HG02610 (cell line): ENCODE data around the gene CHD5.
A peak's percentile ranks its signal among the peaks of the same experiment; 100 is the strongest.

ENCODE experiments used
- ATAC-seq: cut with Tn5 transposase; IDR thresholded peaks from one replicate; pipeline ENCODE4 v1.9.1; 2021; ENCODE audit warnings: mild to moderate bottlenecking, moderate library complexity; ENCODE audit not compliant: unreplicated experiment

Gene CHD5

GRCh38 chr1:6202256-6202655 is 22.1 kb upstream of the CHD5 start:
- ATAC-seq: no peak

DNA sequence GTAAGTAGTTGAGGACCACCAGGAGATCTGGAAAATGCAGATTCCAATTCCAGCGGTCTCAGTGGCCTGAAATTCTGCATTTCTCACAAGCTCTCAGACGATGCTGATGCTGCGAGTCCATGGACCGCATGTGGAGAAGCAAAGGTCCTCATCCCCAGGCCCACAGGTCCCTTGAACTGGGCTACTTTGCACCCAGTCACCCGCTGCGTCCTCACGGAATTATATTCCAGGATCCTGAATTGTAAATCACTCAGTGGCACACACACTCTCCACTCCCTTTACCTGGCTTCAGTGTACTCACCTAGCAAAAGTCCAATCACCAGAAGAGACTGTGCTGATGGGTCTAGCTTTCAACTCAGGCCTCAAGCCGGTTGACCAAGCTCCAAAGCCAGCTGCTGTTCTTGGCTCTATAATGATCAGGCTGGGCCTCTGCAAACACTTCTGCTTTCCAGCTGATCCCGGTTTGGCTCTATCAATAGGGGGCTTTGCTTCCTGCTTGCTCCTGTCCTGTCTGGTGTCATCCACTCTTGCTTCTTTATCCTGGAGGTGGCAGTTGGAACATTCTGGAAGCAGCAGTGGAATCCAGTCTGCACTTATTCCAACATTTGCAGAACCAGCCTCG is 20.2 kb upstream of the CHD5 start:
- ATAC-seq: no peak

- peak; percentile 90 for ATAC-seq
These were observed 19.4 kb upstream of the CHD5 start, which contains the start of gene RPL22 for GRCh38 chr1:6199298-6200187. Gene RPL22, minus strand, starts transcription at chr1:6199595. Its CDS starts 22 bp downstream, at chr1:6199573.

- ATAC-seq: peak; percentile 14
These were observed 18.7 kb upstream of the CHD5 start for GRCh38 chr1:6198646-6199297.

DNA sequence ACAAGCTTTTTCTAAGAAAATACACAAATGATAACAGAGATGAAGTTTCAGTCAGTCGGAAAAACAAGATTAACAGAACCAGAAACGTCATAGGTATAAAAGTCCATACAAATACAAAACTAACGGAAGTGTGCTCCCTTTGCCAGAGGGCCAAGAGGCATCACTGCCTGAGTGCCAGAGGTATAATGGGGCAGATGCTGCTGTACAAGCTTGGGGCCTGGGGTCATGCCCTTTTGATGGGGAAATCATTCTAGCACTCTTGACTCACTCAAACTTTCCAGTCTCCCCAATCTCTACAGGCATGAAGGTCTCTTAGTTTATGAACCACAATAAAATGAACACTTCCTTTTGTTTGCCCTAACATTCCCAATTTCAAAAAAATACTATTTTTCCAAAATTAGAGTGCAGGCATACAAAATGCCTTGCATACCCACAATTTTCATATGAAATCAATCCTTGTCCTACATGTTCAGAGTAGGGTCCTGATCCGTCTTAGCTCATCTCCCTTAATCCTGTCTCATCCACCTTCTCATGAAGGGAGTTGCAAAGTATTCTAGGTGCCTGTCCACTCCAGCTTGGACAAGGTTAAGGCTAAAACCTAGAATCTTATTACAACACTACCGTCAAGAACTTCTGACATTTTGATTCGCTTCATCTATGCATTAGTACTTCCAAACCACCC is 17.8 kb upstream of the CHD5 start:
- no peak for ATAC-seq

DNA sequence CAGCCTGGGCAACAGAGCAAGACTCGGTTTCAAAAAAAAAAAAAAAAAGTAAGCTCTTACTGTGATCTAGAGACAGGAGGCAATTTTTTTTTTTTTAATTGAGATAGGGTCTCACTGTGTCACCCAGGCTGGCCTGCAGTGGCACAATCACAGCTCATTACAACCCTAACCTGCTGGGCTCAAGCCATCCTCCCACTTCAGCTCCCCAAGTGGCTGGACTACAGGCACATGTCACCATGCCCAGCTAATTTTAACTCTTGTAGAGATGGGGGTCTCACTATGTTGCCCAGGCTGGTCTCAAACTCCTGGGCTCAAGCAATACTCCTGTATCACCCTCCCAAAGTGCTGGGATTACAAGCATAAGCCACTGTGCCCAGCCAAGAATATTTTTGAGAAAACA is 11.8 kb upstream of the CHD5 start:
- ATAC-seq: no peak

DNA sequence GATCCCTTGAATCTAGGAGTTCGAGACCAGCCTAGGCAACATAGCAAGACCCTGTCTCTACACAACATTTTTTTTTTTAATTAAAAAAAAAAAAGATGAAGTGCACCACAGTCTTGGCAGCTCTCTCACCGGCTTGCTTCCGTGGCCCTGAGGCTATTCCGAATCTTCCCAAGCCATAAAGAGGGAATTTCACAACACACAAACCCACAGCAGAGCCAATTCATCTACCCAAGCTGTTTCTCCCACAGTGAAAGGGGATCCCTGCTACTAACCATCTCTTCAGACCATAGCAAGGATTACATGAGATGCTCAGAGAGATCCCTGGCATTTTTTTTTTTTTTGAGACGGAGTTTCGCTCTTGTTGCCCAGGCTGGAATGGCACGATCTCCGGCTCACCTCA is 8.3 kb upstream of the CHD5 start:
- no peak for ATAC-seq

GRCh38 chr1:6185635-6186382 is 5.7 kb upstream of the CHD5 start:
- ATAC-seq: no peak

GRCh38 chr1:6185151-6185550 is 5.0 kb upstream of the CHD5 start:
- ATAC-seq: no peak

- ATAC-seq: no peak
These were observed 4.1 kb upstream of the CHD5 start for GRCh38 chr1:6184083-6184783.

GRCh38 chr1:6183520-6183989 is 3.4 kb upstream of the CHD5 start:
- no peak for ATAC-seq

DNA sequence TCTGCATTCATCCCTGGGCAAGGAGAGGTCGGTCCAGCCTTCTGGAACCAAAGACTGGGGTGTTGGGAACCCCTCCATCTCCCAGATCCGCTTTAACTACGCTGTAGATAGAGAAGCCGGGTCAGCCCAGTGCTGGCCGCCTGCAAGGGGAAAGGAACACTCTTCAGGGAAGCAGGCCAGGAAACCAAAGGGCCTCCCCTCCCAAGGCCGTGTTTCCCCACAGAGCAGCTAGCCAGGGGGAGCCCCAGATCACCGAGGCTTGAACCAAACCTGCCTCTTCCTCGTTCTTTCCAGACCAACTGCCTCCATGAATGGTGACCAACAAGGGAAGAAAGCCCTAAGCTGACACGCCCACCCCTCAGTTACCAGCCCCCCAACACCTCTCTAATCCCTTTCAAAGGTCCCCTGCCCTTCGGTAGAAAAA is 1.2 kb upstream of the CHD5 start:
- ATAC-seq: no peak

DNA sequence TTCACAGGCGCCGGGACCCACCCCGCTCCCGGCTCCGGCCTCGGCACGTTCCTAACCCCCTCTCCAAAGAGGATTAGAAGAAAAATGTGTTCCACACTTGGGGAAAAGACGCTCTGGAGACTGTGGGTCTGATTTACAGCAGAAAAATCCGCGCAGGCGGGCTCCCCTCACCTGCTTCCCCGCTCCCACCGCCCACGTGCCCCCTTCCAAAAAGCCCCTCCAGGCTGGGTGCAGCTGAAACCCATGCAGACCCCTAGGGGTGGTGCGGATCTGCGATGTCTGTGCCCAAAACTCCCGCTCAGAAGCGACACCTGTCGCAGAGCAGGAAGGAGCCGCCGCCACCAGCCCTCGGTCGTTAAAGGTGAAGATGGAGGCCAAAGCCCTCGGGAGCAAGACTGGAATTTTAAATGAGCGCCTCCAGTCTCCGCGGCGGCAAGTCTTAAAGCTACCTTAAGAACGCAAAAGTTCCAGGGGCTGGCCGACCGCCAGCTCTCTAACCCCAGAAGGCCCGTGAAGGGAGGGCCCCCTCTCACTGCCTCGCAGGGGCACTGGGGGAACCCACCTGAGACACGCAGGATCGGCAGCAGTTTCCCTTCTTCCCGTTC is 688 bp upstream of the CHD5 start:
- no peak for ATAC-seq

- no peak for ATAC-seq
These were observed 451 bp downstream of the CHD5 start for GRCh38 chr1:6179564-6180175.

GRCh38 chr1:6178751-6179563 is 1.2 kb downstream of the CHD5 start:
- ATAC-seq: no peak

DNA sequence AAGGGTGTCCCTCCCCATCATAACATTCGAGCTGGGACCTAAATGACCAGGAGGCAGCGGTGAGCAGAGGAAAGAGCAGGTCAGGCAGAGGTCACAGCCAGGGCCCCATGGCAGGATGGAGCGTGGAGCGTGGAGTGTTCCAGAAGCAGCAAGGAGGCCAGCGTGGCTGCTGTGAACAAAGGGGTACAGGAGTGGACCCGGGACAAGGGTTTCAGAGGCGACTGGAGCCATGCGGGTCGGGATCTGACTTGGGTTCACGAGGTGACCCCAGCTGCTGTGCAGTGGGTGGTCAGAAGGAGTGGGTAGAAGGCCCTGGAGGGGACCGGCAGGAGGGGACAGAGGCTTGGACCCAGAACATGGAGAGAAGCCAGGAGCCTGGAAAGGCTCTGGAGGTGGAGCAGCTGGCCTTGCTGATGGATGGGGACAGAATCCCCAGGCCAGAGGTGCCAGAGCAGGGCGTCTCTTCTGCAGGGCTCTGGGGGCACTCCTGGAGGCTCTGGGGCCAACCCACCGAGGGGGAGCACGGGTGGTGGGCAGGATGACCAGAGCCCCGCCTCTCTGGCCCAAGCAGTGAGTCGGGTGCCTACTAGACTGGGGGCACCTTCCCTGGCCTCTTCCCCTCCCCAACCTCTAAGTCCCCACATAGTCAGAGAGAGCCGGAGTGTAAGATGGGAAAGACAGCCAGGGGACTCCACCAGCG is 2.3 kb downstream of the CHD5 start:
- no peak for ATAC-seq

- no peak for ATAC-seq
These were observed 3.3 kb downstream of the CHD5 start for GRCh38 chr1:6176779-6177178.
